ENCODE results near the gene GJC1. TPM values are rescaled to one million over a fixed set of nuclear protein-coding genes. Genes with fewer than 3 reads are reported as not detected.

Gene GJC1
- total RNA-seq, 1 donor from 2014 or later, result 18.6 TPM

DNA sequence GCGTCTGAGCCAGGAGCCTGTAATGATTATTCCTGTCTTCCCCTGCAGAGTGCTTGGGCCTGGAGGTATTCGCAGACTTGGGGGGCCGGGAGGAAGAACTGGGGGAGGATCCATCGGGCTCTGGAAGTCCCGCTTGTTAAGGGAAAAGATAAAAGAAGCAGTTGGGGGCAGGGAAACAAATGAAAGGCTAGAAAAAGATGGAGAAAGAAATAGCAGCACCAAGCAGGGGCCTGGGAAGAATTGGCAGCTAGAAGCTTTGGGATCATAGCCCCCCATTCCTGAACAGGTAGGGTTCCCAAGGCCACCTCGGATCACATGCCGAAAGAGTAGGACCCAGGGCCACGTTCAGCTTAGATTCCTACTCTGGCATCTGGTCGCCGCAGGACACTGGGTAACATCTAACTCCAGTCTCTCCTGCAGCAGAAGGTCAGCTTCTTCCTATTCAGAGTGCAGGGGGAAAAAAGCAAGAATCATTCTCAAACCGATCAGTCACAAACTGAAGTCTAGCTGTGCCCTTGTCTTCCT, 47.7 kb downstream of the GJC1 start:
- DNase-seq (no peak), ATAC-seq (no peak)
- intact Hi-C loops (cut with micrococcal nuclease), result no loop called here

DNA sequence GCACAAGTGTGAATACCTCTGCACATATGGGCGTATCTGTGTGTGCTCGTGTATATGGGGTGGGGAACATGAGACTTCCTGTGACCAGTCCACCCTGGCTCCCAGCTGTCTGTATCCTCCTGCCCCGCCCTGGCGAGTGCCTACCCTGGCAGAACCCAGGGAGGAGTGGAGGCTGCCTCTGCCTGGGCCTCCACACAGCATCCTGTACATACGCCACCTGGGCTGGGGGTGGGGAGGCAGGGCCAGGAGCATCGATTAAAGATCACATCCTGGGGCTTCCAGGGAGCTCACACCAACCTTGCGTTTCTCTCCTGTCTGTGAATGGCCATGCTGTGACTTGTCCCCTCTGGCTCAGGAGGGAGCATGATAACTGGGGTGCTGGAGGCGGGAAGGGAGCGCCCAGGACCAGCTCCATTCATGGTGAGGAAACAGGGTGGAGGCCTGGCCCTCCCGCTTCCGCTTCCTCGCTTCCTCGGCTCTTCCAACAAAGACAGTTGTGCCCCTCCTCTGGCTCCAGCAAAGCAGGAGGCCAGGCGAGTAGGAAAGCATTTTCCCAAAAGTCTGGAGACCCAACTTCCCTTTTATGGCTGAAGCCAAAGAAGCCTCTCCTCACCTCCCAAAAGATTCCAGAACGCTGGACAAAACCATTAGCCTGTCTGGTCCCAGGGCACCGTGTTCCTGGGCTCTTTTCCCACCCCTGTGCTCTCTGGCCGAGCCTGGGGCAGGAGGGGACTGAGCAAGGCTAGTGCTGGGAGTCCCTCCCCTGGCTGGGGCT, 48.3 kb downstream of the GJC1 start:
- ATAC-seq (peak; percentile 40), DNase-seq (peak; percentile 75)
- intact Hi-C loops (cut with micrococcal nuclease), result no loop called here

GRCh38 chr17:44780845-44781480, 49.1 kb downstream of the GJC1 start:
- intact Hi-C loops (cut with micrococcal nuclease), result no loop called here
- DNase-seq (no peak), ATAC-seq (no peak)

DNA sequence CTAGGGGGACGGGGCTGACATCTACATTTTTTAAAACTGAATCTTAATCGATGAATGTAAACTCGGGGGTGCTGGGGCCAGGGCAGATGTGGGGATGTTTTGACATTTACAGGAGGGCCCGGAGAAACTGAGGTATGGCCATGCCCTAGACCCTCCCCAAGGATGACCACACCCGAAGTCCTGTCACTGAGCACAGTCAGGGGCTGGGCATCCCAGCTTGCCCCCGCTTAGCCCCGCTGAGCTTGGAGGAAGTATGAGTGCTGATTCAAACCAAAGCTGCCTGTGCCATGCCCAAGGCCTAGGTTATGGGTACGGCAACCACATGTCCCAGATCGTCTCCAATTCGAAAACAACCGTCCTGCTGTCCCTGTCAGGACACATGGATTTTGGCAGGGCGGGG, 49.9 kb downstream of the GJC1 start:
- intact Hi-C loops (cut with micrococcal nuclease), result no loop called here
- DNase-seq, result no peak
- ATAC-seq, result no peak

DNA sequence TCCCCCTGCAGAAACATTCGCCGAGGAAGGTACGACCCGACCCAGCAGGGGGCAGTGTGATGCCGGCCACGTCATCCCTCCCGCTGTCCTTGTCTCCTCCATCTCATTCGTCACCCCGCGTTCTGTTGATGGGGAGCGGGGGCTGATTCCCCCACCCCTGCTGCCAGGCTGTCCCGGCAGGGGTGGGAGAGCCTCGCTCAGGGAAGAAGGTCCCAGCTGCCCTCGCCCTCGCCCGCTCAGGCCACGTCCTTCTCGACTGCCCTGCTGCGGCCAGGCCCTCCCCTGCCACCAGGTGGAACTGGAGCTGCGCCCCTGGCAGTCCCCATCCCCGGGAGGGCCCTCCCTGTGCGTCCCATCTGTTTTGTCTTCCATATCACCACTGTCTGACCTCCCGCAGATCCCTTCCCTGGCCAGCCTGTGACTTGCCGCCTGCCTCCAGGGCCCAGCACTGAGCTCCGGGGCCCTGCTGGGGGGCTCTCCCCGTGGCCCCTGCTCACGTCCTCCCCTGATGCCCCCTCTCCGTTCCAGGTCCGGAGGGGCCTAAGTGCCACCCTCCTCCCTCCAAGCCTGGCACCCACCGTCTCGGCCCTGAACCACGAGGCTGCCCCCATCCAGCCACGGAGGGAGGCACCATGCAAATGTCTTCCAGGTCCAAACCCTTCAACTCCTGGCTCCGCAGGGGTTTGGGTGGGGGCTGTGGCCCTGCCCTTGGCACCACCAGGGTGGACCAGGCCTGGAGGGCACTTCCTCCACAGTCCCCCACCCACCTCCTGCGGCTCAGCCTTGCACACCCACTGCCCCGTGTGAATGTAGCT, 50.7 kb downstream of the GJC1 start:
- ATAC-seq (peak; percentile 44), DNase-seq (peak; percentile 88)
- intact Hi-C loops (cut with micrococcal nuclease), result loop anchor here (5.0 to 10.0 kb wide), 2 partner anchors 88 to 245 kb away; no protein-coding TSS in a partner anchor

- ATAC-seq (no peak), DNase-seq (no peak)
- intact Hi-C loops (cut with micrococcal nuclease), result loop anchor here (5.0 to 10.0 kb wide), 2 partner anchors 89 to 246 kb away; no protein-coding TSS in a partner anchor
Observed at GRCh38 chr17:44778656-44779210, 51.4 kb downstream of the GJC1 start.

- DNase-seq (no peak), ATAC-seq (no peak)
- intact Hi-C loops (cut with micrococcal nuclease), result loop anchor here (5.0 to 10.0 kb wide), 2 partner anchors 90 to 247 kb away; no protein-coding TSS in a partner anchor
Observed at GRCh38 chr17:44777394-44778348, 52.4 kb downstream of the GJC1 start.

GRCh38 chr17:44776628-44777393, 53.3 kb downstream of the GJC1 start:
- intact Hi-C loops (cut with micrococcal nuclease), result loop anchor here (5.0 to 10.0 kb wide), 2 partner anchors 90 to 248 kb away; no protein-coding TSS in a partner anchor
- ATAC-seq, result no peak
- no peak for DNase-seq

- intact Hi-C loops (cut with micrococcal nuclease), result loop anchor here (5.0 to 10.0 kb wide), 2 partner anchors 91 to 249 kb away; no protein-coding TSS in a partner anchor
- ATAC-seq, result peak; percentile 9
- DNase-seq, result no peak
Observed at GRCh38 chr17:44775838-44776621, 54.1 kb downstream of the GJC1 start.

GRCh38 chr17:44775136-44775837, 54.8 kb downstream of the GJC1 start:
- peak; percentile 97 for DNase-seq
- intact Hi-C loops (cut with micrococcal nuclease), result loop anchor here (5.0 to 10.0 kb wide), 2 partner anchors 92 to 250 kb away; no protein-coding TSS in a partner anchor
- ATAC-seq, result peak; percentile 93

GRCh38 chr17:44774271-44775135, 55.6 kb downstream of the GJC1 start:
- intact Hi-C loops (cut with micrococcal nuclease), result loop anchor here (5.0 to 10.0 kb wide), 3 partner anchors 93 to 250 kb away; no protein-coding TSS in a partner anchor

GRCh38 chr17:44773140-44773539, 56.9 kb downstream of the GJC1 start:
- DNase-seq (no peak), ATAC-seq (no peak)
- intact Hi-C loops (cut with micrococcal nuclease), result loop anchor here (5.0 to 10.0 kb wide), 2 partner anchors 104 to 252 kb away; no protein-coding TSS in a partner anchor

More at GRCh38 chr17:44774271-44775135, 55.6 kb downstream of the GJC1 start:
- ATAC-seq, result peak; percentile 75
- DNase-seq, result peak; percentile 94

DNA sequence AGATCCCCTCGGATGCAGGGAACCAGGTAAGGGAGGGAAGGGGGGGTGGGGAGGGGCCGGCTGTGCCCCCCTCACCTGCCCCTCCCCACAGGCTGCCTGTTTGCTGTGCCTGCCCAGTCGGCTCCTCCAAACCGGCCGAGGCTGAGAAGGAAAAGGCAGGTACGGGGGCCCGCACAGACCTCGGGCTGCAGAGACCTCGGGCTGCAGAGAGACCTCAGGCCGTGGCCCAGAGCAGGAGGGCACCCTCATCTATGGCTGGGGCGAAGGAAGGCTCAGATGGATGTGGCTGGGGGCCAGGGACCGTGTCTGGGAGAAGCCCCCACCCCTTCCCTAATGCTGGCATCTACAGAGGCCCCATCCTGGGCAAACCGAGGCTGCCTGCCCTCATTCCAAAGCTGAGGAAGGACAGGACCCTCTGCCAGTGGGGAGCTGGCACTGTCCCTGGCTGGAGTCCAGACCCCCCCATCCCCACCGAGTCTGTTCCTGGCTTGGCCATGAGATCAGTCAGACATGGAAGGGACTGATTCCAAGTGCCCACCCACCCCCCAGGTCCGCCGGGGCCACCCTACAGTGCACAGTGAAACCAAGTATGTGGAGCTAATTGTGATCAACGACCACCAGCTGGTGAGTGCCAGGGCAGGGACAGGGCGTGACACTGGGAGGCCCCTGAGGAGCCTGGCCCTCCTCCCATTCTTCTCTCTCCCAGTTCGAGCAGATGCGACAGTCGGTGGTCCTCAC, 57.6 kb downstream of the GJC1 start:
- intact Hi-C loops (cut with micrococcal nuclease), result loop anchor here (5.0 to 10.0 kb wide), 2 partner anchors 105 to 252 kb away; no protein-coding TSS in a partner anchor
- no peak for ATAC-seq
- DNase-seq, result no peak
